Posterior cingulate gyrus (tissue), 11 donors: ENCODE results near the gene ATP2A3.
A peak's percentile ranks its signal among the peaks of the same experiment; 100 is the strongest.

ENCODE experiments used
- DNase-seq, 10 donors: peaks; one replicate each; pipeline versions ENCODE4 v3.0.0 to v3.0.0-alpha.2; 2020 to 2021; ENCODE audit warnings: mixed read lengths in 3 of 10
- intact Hi-C: fragments of 100-400 bp; cut with DNase I; formaldehyde crosslinking; loops from one replicate; pipeline ENCODE4 v1.15.1; 2023

The ATP2A3 gene

DNA sequence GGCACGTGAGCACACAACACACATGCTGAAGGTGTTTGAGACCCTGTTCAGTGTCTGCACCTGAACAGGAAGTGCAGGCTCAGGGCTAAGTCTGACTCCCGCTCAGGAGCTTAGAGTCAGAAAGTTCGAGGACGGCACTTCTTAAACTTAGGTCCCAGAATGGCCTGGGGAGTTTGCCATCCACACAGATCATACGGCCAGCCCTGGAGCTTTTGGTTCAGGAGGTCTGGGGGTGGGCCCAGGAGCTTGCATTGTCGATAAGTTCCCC, 67.3 kb downstream of the ATP2A3 start:
- intact Hi-C loops, result no loop called here
- DNase-seq, result no peak

GRCh38 chr17:3896108-3896967, 67.9 kb downstream of the ATP2A3 start:
- intact Hi-C loops, result no loop called here
- DNase-seq, result no peak

- intact Hi-C loops, result no loop called here
- no peak for DNase-seq
Measured at GRCh38 chr17:3895354-3895753, 68.9 kb downstream of the ATP2A3 start.

GRCh38 chr17:3894911-3895343, 69.3 kb downstream of the ATP2A3 start:
- no peak for DNase-seq
- intact Hi-C loops, result no loop called here

DNA sequence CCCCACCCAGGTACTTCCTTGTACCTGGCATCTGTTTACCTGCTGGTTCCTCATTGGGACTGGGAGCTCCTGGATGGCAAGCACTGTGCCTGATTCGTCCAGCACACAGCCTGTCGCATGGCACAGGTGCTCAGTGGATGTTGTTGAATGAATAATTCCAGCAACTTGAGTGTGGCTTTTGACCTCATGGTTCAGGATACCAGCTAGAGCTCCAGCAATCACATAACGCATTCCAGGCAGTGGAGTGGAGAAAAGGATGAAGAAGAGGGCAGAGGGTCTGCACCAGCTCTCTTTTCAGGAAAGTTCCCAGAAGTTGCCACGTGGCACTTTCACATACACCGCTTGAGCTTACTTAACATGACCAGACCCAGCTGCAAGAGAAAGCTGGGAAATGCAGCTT, 70.0 kb downstream of the ATP2A3 start:
- no peak for DNase-seq
- intact Hi-C loops, result no loop called here

- no peak for DNase-seq
- intact Hi-C loops, result no loop called here
Measured at GRCh38 chr17:3893720-3894116, 70.5 kb downstream of the ATP2A3 start.

GRCh38 chr17:3893003-3893719, 71.1 kb downstream of the ATP2A3 start, which contains the start of gene CAMKK1:
Gene CAMKK1, minus strand, starts transcription at chr17:3893053. Its CDS starts 7,366 bp downstream, at chr17:3885687.
- peak; percentile 66 to 98 (median 86) for DNase-seq
- intact Hi-C loops, result no loop called here

- intact Hi-C loops, result no loop called here
- peak; percentile 43 to 97 (median 74) for DNase-seq
Measured at GRCh38 chr17:3892095-3892998, 71.9 kb downstream of the ATP2A3 start.

DNA sequence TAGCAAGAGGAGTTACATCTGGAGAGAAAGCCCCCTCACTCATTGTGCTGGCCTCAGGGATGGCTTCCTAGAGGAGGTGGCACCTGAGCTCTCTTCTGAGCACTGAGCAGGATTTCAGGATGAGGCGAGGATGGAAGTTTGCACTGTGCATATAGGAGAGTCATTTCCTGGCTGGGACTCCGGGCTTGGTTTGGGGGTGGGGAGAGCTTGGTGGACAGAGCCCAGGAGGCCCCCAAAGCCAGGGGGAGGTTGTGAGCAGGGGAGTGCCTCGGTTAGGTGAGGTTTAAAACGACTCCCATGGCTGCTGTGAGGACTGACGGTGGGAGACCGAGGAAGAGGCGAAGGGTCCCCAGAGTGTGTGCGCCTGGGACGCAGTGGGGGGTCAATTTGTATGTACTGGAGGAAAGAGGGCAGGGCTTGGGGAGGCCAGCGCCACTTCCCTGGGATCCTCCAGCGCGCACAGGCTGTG, 72.6 kb downstream of the ATP2A3 start:
- no peak for DNase-seq

GRCh38 chr17:3890878-3891219, 73.4 kb downstream of the ATP2A3 start:
- DNase-seq, result no peak
- intact Hi-C loops, result no loop called here

More for the DNA sequence above, 72.6 kb downstream of the ATP2A3 start:
- intact Hi-C loops, result no loop called here

DNA sequence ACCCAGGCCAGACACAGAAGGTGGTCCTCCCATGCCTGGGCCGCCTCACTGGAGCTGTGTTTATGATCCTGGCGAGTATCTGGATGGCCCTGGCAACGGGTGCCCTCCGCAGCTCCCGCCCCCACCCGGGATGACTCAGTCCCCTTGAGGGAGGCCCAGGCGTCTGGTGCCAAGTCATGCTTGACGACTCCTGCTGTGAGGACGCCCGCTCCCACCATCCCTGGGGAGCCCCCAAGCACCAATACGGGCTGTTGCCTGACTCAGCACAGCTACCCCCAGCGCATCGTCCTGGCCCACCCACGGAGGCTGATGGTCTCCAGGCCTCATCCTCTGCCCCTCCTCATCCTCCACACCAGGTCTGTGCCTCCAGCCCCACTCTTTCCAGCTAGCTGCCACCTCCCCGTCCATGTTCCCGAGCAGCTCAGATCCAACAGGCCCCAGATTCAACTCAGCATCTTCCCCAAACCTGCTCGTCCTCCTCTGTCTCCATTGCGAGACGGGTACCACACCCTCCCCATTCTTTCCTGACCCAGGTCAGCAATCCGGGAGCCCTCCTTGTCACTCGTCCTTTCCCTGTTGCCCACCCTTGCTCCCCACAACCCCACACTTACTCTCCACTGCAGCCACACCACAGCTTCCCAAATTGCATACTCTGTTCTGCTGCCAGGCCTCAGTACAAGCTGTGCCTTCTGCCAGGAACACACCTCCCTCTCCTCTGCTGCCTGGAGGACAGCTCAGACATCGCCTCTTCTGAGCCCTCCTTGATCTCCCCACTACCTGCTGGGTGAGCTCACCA, 74.0 kb downstream of the ATP2A3 start:
- intact Hi-C loops, result no loop called here
- DNase-seq, result peak in 9 of 10 donors; percentile 34 to 95 (median 71)

DNA sequence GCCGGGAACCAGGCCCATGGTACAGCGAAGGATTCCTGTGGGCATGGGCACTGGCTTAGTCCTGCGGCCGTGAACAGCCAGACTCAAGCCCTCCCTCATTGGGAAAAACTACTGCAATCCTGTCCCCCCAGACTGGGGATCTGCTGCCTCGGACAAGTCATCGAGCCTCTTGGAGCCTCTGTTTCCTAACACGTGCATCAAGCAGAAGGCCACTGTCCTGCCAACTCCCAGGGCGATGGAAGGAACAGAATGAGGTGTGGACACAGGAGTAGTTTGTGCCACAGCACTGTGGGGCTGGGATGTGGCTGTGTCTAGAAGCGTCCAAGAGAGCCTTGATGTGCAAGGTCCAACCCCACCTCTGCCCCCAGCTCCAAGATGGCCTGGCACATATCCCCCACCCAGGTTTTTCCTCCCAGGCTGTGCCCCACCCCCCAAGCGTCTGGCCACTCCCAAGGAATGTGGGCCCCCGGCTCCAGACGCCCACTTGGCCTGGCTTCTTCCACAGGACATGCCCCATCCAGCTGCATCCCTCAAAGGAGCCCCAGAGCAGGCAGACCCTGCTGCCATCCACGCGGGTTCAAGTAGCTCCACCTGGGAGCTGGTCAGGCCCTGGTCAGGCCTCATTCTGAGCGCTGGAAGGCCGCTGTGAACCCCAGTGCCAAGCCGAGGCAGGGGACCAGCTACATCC, 74.8 kb downstream of the ATP2A3 start:
- DNase-seq, result no peak
- intact Hi-C loops, result no loop called here

GRCh38 chr17:3888343-3889171, 75.7 kb downstream of the ATP2A3 start:
- peak; percentile 44 to 95 (median 74) for DNase-seq
- intact Hi-C loops, result no loop called here

DNA sequence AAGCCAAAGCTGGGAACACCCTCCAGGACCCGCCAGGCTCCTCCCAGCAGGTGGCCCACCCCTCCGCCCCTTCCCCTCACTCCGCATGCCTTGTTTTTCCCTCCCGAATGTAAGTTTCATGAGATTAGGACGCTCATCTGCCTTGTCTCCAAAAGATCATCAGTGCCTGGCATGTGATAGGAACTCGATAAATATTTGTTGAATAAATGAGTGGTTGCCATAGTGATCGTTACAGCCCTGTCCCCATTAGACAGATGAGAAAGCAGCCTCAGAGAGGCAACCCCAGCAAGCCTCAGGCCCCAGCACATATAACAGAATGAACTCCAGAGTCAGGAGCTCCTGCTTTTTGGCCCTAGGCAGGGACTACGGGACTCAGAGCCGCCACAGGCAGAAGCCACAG, 76.4 kb downstream of the ATP2A3 start:
- DNase-seq, result no peak
- intact Hi-C loops, result no loop called here

DNA sequence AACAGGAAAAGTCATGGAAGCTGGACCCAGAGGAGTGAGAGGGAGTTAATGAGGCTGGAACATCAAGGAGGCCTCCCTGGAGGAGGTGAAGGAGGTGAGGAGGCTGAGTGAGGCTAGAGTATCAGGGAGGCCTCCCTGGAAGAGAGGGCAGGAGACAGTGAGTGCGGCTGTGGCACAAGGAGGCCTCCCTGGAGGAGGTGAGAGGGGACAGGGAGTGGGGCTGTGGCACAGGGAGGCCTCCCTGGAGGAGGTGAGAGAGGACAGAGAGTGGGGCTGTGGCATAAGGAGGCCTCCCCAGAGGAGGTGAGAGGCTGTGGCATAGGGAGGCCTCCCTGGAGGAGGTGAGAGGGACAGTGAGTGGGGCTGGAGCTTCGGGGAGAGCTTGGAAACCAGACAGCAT, 76.8 kb downstream of the ATP2A3 start:
- no peak for DNase-seq
- intact Hi-C loops, result no loop called here

DNA sequence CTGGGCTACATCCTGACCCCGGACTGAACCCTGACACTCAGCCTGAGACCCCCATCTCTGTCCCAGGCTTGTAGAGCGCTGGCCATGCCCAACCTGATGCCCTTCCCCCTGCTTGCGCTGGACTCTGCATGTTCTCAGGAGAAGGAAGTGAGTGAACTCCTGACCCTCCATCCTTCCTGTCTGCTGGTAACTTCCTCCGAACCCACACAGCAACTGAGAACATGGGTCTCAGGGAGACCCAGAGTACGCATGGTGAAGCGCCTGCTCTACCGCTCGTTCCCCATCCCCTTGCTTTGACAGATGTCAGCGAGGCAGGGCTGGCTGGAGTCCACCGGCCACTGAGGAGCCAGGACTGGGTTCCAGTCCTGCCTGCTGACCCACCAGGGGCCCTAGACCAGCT, 77.5 kb downstream of the ATP2A3 start:
- intact Hi-C loops, result no loop called here
- DNase-seq, result no peak

GRCh38 chr17:3885970-3886369, 78.3 kb downstream of the ATP2A3 start:
- intact Hi-C loops, result no loop called here

GRCh38 chr17:3885271-3885670, 79.0 kb downstream of the ATP2A3 start:
- intact Hi-C loops, result no loop called here
- DNase-seq, result no peak

More at GRCh38 chr17:3885970-3886369, 78.3 kb downstream of the ATP2A3 start:
- no peak for DNase-seq

DNA sequence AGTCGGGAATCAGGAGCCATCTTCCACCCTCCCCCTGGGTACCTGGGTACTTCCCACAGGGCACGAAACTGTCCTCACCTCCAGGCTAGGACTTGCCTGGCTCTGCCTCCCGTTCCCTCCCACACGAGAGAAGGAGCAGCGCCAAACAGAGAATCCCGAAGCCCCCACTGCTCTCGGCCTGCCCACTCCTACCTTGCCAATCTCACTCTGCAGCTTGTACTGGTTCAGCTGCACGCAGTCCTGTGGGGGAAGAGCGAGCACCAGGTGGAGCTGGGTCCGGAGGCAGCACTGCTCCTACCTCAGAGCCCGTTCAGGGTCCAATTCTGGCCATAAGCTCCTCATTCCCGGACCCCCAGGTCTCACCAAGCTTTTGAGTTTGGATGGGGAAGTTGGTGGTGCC, 80.0 kb downstream of the ATP2A3 start:
- intact Hi-C loops, result no loop called here

More for the DNA sequence above, 80.0 kb downstream of the ATP2A3 start:
- no peak for DNase-seq
